Right cardiac atrium (tissue), 5 donors: ENCODE measurements around the gene MKI67. TPM values are rescaled to one million over a fixed set of nuclear protein-coding genes. Genes with fewer than 3 reads are reported as not detected.
A peak's percentile ranks its signal among the peaks of the same experiment; 100 is the strongest.
"Not testable (repeated sequence)": the region's sequence is repeated elsewhere in the genome, so short reads cannot be mapped to it uniquely, and the experiment has no call there.

Experiments used
- ATAC-seq, 2 donors: fragments of 200-7000 bp; cut with Tn5 transposase; one replicate each; pipeline versions ENCODE4 v1.8.0 to v1.9.1; 2020; ENCODE audit warnings: moderate library complexity in 2 of 2, mild to moderate bottlenecking in 1 of 2
- DNase-seq, 3 donors: peaks; one replicate each; pipeline ENCODE4 v3.0.0-alpha.2; 2020
- H3K27ac ChIP-seq: one replicate; pipeline ENCODE4 v1.5.1; 2013; ENCODE audit warnings: mild to moderate bottlenecking, low read length, control low read depth, moderate library complexity
- H3K27me3 ChIP-seq: one replicate; pipeline ENCODE4 v1.6.1; 2013; ENCODE audit not compliant: control insufficient read depth, insufficient read depth
- H3K4me1 ChIP-seq: one replicate; pipeline ENCODE4 v1.6.1; 2013; ENCODE audit warnings: low read length; ENCODE audit not compliant: control insufficient read depth, insufficient read depth
- H3K4me3 ChIP-seq: one replicate; pipeline ENCODE4 v1.5.1; 2013; ENCODE audit warnings: low read length, control low read depth
- H3K9me3 ChIP-seq: one replicate; pipeline ENCODE4 v1.6.1; 2013; ENCODE audit warnings: low read length; ENCODE audit not compliant: control insufficient read depth
- WGBS: extraction: QIAGEN DNeasy Blood & Tissue Kit; methylation state at CpG from one replicate; pipeline ENCODE4 v1.1.7; 2013; 5-methylcytosine and 5-hydroxymethylcytosine counted together
- intact Hi-C, 4 donors: fragments of 100-400 bp; cut with DNase I; formaldehyde crosslinking; loops; one replicate each; pipeline versions ENCODE4 v1.11.0 to v1.14.0; 2022 to 2023
- long read RNA-seq, 4 donors: library from polyadenylated mRNA; unstranded; transcript quantifications; one replicate each; pipeline ENCODE4 v2.0.0, GENCODE V29; 2020 to 2021
- polyA plus RNA-seq: library from polyadenylated mRNA; stranded (reverse); fragments of 200-250 nt; gene quantifications from one replicate; pipeline ENCODE4 v1.2.3, GENCODE V29; 2013
- total RNA-seq, 4 donors: library from RNA; stranded (reverse); fragmentation: NEBNext Ultra II Directional; extraction: Animal tissue kit (Norgen Biotek cat#: 25700); gene quantifications; one replicate each; pipeline ENCODE4 v1.2.1, GENCODE V29; 2021
- donor health status: healthy with polysubstance abuse.
- donor health status: DM: no; HTN: yes; CAD: no.
- donor health status: DM: no; HTN: no; CAD: no.
- donor health status: DM: no; HTN: yes; CAD: no; lungs with severe emphysema.
- donor health status: DM: yes; HTN: yes; CAD: no.

The MKI67 gene, protein sequence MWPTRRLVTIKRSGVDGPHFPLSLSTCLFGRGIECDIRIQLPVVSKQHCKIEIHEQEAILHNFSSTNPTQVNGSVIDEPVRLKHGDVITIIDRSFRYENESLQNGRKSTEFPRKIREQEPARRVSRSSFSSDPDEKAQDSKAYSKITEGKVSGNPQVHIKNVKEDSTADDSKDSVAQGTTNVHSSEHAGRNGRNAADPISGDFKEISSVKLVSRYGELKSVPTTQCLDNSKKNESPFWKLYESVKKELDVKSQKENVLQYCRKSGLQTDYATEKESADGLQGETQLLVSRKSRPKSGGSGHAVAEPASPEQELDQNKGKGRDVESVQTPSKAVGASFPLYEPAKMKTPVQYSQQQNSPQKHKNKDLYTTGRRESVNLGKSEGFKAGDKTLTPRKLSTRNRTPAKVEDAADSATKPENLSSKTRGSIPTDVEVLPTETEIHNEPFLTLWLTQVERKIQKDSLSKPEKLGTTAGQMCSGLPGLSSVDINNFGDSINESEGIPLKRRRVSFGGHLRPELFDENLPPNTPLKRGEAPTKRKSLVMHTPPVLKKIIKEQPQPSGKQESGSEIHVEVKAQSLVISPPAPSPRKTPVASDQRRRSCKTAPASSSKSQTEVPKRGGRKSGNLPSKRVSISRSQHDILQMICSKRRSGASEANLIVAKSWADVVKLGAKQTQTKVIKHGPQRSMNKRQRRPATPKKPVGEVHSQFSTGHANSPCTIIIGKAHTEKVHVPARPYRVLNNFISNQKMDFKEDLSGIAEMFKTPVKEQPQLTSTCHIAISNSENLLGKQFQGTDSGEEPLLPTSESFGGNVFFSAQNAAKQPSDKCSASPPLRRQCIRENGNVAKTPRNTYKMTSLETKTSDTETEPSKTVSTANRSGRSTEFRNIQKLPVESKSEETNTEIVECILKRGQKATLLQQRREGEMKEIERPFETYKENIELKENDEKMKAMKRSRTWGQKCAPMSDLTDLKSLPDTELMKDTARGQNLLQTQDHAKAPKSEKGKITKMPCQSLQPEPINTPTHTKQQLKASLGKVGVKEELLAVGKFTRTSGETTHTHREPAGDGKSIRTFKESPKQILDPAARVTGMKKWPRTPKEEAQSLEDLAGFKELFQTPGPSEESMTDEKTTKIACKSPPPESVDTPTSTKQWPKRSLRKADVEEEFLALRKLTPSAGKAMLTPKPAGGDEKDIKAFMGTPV (N-terminal part only)
- total RNA-seq (1 to 10 TPM in 2 of 4 donors, under 1 TPM in 2; 0.11 to 4.9 (median 1.8) TPM), polyA plus RNA-seq (0.05 TPM)
- long read RNA-seq, donor 1, partial matches to known transcripts = 3 of 4 reads
- long read RNA-seq, donor 1, other reads (novel, unspliced or antisense) = 1 of 4 reads
- long read RNA-seq, donor 2 = 0 reads
- long read RNA-seq, donor 3 = 0 reads
- long read RNA-seq, donor 4 = 0 reads

DNA sequence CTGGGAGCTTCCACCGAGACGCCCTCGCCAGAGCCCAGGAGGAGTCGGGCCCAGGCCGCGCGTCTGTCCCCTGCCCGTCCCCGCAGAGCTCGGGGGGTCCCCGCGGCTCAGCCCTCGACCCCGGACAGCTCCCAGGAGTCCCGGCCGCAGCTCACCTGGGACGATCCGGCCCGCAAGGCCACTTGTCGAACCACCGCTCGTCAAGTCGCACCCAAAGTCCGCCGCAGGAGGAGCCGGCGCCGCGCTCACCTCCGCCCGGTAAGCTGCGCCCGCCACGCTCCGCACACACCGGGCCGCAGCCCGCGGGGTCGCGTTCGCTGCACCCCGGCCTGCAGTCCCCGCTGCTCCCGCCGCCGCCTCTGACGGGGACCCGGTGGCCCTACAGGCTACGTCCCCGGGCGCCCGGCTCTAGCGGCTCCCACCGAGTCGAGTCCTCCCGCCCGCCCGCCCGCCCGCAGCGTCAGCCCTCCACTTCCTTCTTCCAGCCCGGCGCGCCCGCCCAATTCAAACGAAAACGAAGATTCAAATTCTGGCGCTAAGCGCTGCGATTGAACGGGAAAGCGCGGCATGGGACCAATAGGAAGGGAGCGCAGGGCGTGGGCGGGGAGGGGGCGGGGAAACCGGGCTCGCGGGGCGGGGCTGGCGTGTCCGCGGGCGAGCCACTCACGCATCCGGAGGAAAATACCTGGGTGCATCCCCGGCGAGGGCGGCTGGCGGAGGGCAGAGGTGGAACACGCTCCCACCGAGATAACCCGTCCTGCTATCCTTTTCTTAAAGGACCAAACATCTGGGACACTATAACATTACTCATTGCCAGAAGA lies at the start of gene MKI67:
TSS of gene MKI67 (minus strand) at position 480 of the 821 bp plus-strand sequence. CDS start 756 bp downstream, outside the sequence.
- intact Hi-C loops = no loop called here
- Histone ChIP-seq H3K27ac (no peak within 1 kb of the TSS), H3K27me3 (no peaks in the 10 kb centered on the region), H3K4me3 (peak within 1 kb of the TSS; percentile 36), H3K9me3 (no peaks in the 10 kb centered on the region), H3K4me1 (no peaks in the 10 kb centered on the region)
- DNase-seq (peak; percentile 77 to 89 (median 89)), ATAC-seq (peak; percentile 96 to 97)
- under 1% methylated on average over 95 of the region's 95 CpGs for WGBS

DNA sequence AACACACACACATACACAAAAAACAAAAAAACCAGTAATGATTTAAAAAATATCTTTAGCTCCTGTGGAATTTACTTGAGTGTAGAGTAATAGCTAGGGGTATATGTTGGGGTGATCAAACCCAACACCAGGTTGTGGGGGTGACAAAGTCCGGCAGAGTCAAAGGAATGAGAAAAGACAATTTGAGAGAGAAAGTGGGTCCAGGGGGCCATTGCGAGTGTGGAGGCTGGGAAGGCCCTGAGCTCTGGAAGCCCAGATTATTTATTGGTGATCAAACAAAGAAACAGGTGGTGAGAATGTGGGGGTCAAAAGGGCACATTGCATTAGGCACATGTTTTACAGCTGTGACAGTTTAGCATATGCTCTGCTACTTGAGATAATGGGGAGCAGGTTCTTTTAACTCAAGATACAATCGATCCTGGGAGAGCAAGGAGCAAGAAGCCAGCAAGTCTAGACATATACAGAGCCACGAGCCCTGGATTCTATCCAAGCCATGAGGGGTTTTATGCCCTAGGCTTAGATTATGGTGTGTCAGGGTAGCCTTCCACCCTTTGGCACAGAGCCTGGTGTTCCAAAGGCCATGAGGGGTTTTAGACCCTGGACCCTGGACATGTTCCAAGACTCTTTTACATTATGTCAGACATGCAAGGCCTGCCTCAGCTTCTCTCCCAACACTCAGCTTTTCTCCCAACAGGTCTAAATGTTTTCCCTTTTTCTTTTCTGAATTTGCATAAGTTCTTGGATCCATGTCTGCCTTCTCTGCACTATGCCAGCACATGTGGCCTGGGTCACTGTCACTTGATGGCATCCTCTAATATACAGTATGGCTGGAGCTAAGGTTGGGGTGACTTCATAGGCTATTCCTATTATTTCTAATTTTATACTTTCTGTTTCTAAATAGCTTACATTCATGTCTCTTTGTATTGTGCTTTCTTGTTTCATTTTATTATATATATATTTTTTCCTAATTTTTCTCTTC lies 48.6 kb upstream of the MKI67 start:
- intact Hi-C loops = no loop called here
- Histone ChIP-seq H3K9me3 (peaks cover 3% of the 10 kb centered on the region), H3K27ac (no peak overlapping the region), H3K4me3 (no peak overlapping the region), H3K4me1 (no peaks in the 10 kb centered on the region), H3K27me3 (no peaks in the 10 kb centered on the region)
- ATAC-seq (no peak), DNase-seq (no peak)
- WGBS = 84% methylated on average over 4 of the region's 4 CpGs

DNA sequence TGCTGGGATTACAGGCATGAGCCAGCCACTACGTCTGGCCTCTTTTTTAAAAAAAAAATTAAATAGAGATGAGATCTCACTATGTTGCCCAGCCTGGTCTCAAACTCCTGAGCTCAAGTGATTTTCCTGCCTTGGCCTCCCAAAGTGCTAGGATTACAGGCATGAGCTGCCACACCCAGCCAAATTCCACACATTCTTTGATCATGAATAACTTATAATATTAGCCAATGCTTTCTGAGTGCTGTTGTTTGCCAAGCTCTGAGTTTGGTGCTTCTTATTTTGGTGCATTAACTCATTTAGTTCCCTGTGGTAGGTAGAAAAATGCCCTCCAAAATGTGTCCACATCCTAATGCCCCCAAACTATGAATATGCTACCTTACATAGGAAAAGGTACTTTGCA lies 47.2 kb upstream of the MKI67 start:
- Histone ChIP-seq H3K9me3 (peaks cover 3% of the 10 kb centered on the region), H3K4me1 (no peaks in the 10 kb centered on the region), H3K27me3 (peaks cover 2% of the 10 kb centered on the region), H3K4me3 (no peak overlapping the region), H3K27ac (no peak overlapping the region)
- intact Hi-C loops = no loop called here
- DNase-seq (no peak), ATAC-seq (no peak)
- 43% methylated on average over 1 of the region's 1 CpG for WGBS

DNA sequence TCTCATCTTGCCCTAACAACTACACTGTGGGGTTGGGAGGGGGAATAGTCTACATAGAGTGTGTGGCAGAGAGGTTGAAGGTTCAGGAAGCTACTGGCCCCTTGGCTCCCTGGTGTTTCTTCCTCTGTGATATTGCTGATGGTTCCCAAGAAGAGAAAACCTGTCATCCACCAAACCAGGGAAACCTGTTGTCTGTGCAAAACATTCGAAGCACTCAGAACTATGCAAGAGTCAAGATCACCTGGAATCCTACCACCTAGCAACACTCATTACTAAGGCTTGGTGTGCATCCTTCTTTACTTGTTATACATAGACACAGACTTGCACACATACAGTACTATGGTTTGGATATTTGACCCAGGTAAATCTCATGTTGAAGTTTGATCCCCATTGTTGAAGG lies 46.5 kb upstream of the MKI67 start:
- DNase-seq = no peak
- intact Hi-C loops = no loop called here
- H3K4me3 ChIP-seq = no peak overlapping the region
- H3K9me3 ChIP-seq = peaks cover 3% of the 10 kb centered on the region
- no peak overlapping the region for H3K27ac ChIP-seq
- H3K4me1 ChIP-seq = no peaks in the 10 kb centered on the region
- no peak for ATAC-seq
- peaks cover 2% of the 10 kb centered on the region for H3K27me3 ChIP-seq
- WGBS = 86% methylated on average over 1 of the region's 1 CpG

DNA sequence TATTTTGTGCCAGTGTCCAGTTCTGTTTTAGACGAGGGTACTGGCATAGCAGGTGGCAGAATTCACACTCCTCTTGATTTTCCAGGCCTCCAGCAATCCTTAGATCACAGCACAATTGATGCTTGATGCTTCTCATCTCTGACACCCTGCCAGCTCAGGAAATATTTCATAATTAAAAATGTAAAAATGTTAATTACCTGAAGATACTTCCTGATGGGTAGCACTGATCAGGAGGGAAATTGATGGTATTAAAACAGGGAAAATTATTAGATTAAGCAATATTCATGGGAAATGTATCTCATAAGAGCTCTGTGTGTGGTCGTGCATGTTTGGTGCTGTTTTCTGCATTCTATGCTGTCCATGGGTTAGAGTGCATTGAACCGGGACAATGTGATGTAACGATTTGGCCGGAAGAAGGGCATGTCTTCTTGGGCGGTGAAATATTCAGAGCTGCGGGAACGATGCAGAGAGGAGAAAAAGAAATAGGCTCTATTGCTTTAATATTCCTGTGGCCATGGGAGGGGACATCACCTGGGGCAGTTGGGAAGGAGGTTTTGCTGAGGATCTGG lies 43.7 kb upstream of the MKI67 start:
- peaks cover 3% of the 10 kb centered on the region for H3K9me3 ChIP-seq
- intact Hi-C loops = no loop called here
- 82% methylated on average over 8 of the region's 8 CpGs for WGBS
- ATAC-seq (no peak), DNase-seq (no peak)
- peaks cover 2% of the 10 kb centered on the region for H3K27me3 ChIP-seq
- H3K4me1 ChIP-seq = no peaks in the 10 kb centered on the region
- H3K4me3 ChIP-seq = no peak overlapping the region
- H3K27ac ChIP-seq = no peak overlapping the region

DNA sequence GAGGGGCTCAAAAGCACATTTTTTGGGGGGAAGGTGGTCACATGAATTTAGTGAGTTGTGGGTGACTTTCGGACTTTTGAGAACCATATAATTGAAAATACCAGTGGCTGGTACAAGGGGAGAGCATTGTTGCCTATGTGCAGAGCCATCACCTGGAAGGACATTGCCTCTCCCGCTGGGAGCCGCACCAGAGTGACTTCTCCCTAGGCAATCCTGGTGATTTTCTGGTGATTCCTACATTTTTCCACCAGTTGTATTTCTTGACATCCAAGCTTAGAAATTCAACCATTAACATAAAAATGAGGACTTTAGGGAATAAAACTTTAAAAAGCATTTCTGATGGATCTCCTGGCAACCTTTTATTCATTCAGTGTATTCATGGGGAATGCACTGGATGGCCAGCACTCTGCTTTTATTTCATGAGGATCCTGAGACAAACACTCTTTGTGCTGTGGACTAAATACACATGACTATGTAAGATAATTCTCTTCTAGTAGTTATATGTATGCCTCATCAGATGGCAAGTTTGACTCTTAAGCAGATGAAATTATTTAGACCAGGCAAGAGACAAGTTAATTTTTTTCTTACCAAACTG lies 41.8 kb upstream of the MKI67 start:
- Histone ChIP-seq H3K4me3 (no peak overlapping the region), H3K27me3 (peaks cover 2% of the 10 kb centered on the region), H3K9me3 (peaks cover 3% of the 10 kb centered on the region), H3K27ac (no peak overlapping the region), H3K4me1 (no peaks in the 10 kb centered on the region)
- WGBS = 90% methylated on average over 3 of the region's 3 CpGs
- DNase-seq = no peak
- ATAC-seq = no peak
- intact Hi-C loops = no loop called here

DNA sequence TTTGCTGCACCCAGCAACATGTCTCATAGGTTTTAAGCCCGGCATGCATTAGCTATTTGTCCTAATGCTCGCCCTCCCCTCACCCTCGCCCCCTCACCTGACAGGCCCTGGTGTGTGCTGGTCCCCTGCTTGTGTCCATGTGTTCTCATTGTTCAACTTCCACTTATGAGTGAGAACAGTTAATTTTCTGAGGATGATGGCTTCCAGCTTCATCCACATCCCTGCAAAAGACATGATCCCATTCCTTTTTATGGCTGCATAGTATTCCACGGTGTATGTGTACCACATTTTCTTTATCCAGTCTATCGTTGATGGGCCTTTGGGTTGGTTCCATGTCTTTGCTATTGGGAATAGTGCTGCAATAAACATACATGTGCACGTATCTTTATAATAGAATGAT lies 40.9 kb upstream of the MKI67 start:
- H3K27ac ChIP-seq, H3K9me3 ChIP-seq, intact Hi-C loops, H3K4me3 ChIP-seq, H3K27me3 ChIP-seq, ATAC-seq, DNase-seq, H3K4me1 ChIP-seq: not testable (repeated sequence)
- 92% methylated on average over 6 of the region's 6 CpGs for WGBS

DNA sequence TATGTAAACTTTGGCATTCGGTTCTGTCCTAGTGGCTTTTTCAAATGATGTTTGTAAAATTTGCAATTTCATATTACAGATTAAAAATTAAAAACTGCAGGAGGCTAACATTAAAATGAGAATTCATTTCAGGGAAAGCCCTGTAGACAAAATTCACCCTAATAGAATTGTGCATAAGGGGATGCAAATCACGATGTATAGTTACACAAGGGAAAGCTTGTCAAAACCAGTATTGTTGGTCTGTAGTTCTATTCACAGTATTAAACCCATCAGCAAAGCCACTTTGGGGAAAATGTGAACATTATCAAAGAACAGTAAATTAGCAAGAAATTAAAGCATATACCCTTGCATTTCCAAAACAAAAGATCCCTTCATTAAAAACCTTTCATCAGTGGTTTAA lies 39.9 kb upstream of the MKI67 start:
- intact Hi-C loops = no loop called here
- DNase-seq (no peak), ATAC-seq (no peak)
- WGBS = 71% methylated on average over 2 of the region's 2 CpGs
- no peaks in the 10 kb centered on the region for H3K4me1 ChIP-seq
- H3K9me3 ChIP-seq = no peaks in the 10 kb centered on the region
- H3K27me3 ChIP-seq = peaks cover 2% of the 10 kb centered on the region
- no peak overlapping the region for H3K27ac ChIP-seq
- H3K4me3 ChIP-seq = no peak overlapping the region

DNA sequence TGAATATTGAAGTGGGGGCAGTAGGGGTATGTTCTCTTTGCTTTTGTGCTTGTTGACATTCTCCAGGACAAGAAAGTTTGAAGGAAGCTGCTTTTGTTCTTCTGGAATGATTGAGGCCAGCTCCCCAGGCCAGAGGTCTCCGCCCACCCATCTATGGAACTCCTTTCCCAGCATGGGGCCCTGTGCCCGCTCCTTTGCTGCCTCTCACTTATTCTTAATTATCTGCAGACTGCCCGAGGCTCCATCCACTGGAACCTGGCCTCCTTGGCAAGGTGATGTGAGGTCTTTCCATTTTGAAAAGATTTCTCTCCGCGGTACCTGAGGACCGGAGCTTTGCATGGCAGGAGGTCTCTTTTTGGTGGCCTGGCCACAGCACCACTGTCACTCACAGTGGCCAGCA lies 39.3 kb upstream of the MKI67 start:
- intact Hi-C loops = no loop called here
- Histone ChIP-seq H3K9me3 (no peaks in the 10 kb centered on the region), H3K4me3 (no peak overlapping the region), H3K27ac (no peak overlapping the region), H3K27me3 (peaks cover 2% of the 10 kb centered on the region), H3K4me1 (no peaks in the 10 kb centered on the region)
- no peak for ATAC-seq
- 78% methylated on average over 6 of the region's 6 CpGs for WGBS
- no peak for DNase-seq
